Neuronal stem cell (in vitro differentiated cells): ENCODE data around the gene HBE1. TPM values are rescaled to one million over a fixed set of nuclear protein-coding genes. Genes with fewer than 3 reads are reported as not detected.
"Not testable (repeated sequence)": the region's sequence is repeated elsewhere in the genome, so short reads cannot be mapped to it uniquely, and the experiment has no call there.

Experiments
- DNase-seq: peaks from one replicate; pipeline ENCODE4 v3.0.0-alpha.2; 2013; ENCODE audit warnings: low spot score
- H2AFZ ChIP-seq: one replicate; pipeline ENCODE4 v1.6.1; 2013; ENCODE audit warnings: mild to moderate bottlenecking, low read length, inconsistent platforms
- H2AK5ac ChIP-seq: 2 replicates; pipeline ENCODE4 v1.6.1; 2013; ENCODE audit warnings: low read depth, mild to moderate bottlenecking, inconsistent platforms, low read length, moderate library complexity, mixed read lengths
- H2BK120ac ChIP-seq: 2 replicates; pipeline ENCODE4 v1.6.1; 2013; ENCODE audit warnings: low read depth, mild to moderate bottlenecking, inconsistent platforms, low read length, moderate library complexity, mixed read lengths
- H2BK12ac ChIP-seq: one replicate; pipeline ENCODE4 v1.6.1; 2013; ENCODE audit warnings: low read length, inconsistent platforms
- H2BK15ac ChIP-seq: 2 replicates; pipeline ENCODE4 v1.6.1; 2013; ENCODE audit warnings: mild to moderate bottlenecking, low read length, inconsistent platforms, mixed read lengths
- H2BK5ac ChIP-seq: one replicate; pipeline ENCODE4 v1.6.1; 2013; ENCODE audit warnings: inconsistent platforms, mild to moderate bottlenecking, low read length, moderate library complexity
- H3K14ac ChIP-seq: one replicate; pipeline ENCODE4 v1.6.1; 2013; ENCODE audit warnings: low read length, inconsistent platforms
- H3K18ac ChIP-seq: 2 replicates; pipeline ENCODE4 v1.6.1; 2013; ENCODE audit warnings: low read length, inconsistent platforms
- H3K23ac ChIP-seq: 2 replicates; pipeline ENCODE4 v1.6.1; 2013; ENCODE audit warnings: low read depth, mild to moderate bottlenecking, mixed read lengths, low read length, inconsistent platforms; ENCODE audit not compliant: poor library complexity
- H3K27ac ChIP-seq: replicated peaks from 3 replicates; pipeline ENCODE4 v1.5.1; 2013; ENCODE audit warnings: low read length, inconsistent platforms
- H3K27me3 ChIP-seq, 3 experiments: 2 replicates each; pipeline ENCODE4 v1.6.1; 2013; ENCODE audit warnings: low read length in 3 of 3, mild to moderate bottlenecking in 2 of 3, inconsistent platforms in 1 of 3, low read depth in 1 of 3, mixed read lengths in 1 of 3, moderate library complexity in 1 of 3; ENCODE audit not compliant: control insufficient read depth in 3 of 3, insufficient read depth in 3 of 3
- H3K36me3 ChIP-seq, 2 donors: replicated peaks in 1 of 2; 2 replicates each; pipeline ENCODE4 v1.6.1; 2013; ENCODE audit warnings: low read length in 2 of 2; ENCODE audit not compliant: control insufficient read depth in 2 of 2, insufficient read depth in 2 of 2
- H3K4ac ChIP-seq: 2 replicates; pipeline ENCODE4 v1.6.1; 2013; ENCODE audit warnings: inconsistent platforms, mild to moderate bottlenecking, low read length, moderate library complexity
- H3K4me1 ChIP-seq, 2 donors: 1 replicate in 1 of 2; 2 replicates in 1 of 2; pipeline ENCODE4 v1.6.1; 2013; ENCODE audit warnings: low read length in 2 of 2, low read depth in 1 of 2; ENCODE audit not compliant: control insufficient read depth in 2 of 2, insufficient read depth in 1 of 2
- H3K4me2 ChIP-seq: one replicate; pipeline ENCODE4 v1.6.1; 2013; ENCODE audit warnings: mild to moderate bottlenecking, low read length, inconsistent platforms; ENCODE audit not compliant: insufficient read depth, poor library complexity, severe bottlenecking
- H3K4me3 ChIP-seq, 2 donors: 2 replicates each; pipeline ENCODE4 v1.5.1; 2013; ENCODE audit warnings: low read length in 2 of 2, mild to moderate bottlenecking in 2 of 2, inconsistent platforms in 1 of 2, moderate library complexity in 1 of 2
- H3K79me1 ChIP-seq: one replicate; pipeline ENCODE4 v1.6.1; 2013; ENCODE audit warnings: low read depth, mild to moderate bottlenecking, inconsistent platforms, low read length, moderate library complexity
- H3K9ac ChIP-seq: one replicate; pipeline ENCODE4 v1.6.1; 2013; ENCODE audit warnings: mild to moderate bottlenecking, low read depth, low read length, inconsistent platforms; ENCODE audit not compliant: poor library complexity
- H3K9me3 ChIP-seq, 2 donors: replicated peaks in 1 of 2; 2 replicates each; pipeline versions ENCODE3 to v1.6.1; 2013; ENCODE audit warnings: low read length in 2 of 2, mild to moderate bottlenecking in 2 of 2, inconsistent platforms in 1 of 2, low read depth in 1 of 2, mixed read lengths in 1 of 2, moderate library complexity in 1 of 2; ENCODE audit not compliant: control insufficient read depth in 2 of 2, insufficient read depth in 1 of 2
- H4K8ac ChIP-seq: one replicate; pipeline ENCODE4 v1.6.1; 2013; ENCODE audit warnings: low read depth, mild to moderate bottlenecking, inconsistent platforms, low read length, moderate library complexity
- H4K91ac ChIP-seq: one replicate; pipeline ENCODE4 v1.6.1; 2013; ENCODE audit warnings: low read length, low read depth, mild to moderate bottlenecking, inconsistent platforms; ENCODE audit not compliant: poor library complexity
- WGBS, 2 donors: extraction: QIAGEN DNeasy Blood & Tissue Kit; methylation state at CpG; one replicate each; pipeline ENCODE4 v1.1.7; 2013; ENCODE audit warnings: missing lambda C conversion rate in 2 of 2, mixed read lengths in 1 of 2; ENCODE audit not compliant: insufficient read length in 2 of 2, insufficient replicate concordance in 1 of 2; ENCODE audit errors: extremely low coverage in 2 of 2; 5-methylcytosine and 5-hydroxymethylcytosine counted together
- polyA plus RNA-seq, 2 experiments: library from polyadenylated mRNA; stranded (reverse); fragments of 200-250 nt; gene quantifications; one replicate each; pipeline ENCODE4 v1.2.3, GENCODE V29; 2013

The HBE1 gene
- polyA plus RNA-seq (2013, experiment 1 of 2): 0.13 TPM
- polyA plus RNA-seq (2013, experiment 2 of 2): 0.12 TPM

DNA sequence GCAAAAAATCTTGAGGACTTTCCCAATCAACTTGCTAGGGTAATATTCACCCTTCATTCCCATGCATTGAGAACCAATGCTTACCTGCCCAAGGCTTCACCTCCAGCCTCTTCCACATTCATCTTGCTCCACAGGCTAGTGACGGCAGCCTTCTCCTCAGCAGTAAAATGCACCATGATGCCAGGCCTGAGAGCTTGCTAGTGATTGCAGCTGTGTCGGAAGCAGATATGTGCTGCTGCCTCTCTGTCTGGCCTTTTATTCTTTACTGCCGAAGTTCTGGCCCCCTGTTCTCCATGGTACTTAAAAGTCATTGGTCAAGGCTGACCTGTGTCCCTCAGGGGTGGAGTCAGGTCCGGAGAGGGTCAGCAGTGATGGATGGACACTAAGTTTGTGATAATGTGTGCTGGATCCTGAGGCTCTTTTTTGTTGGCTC is at the start of gene HBE1:
TSS of gene HBE1 (minus strand) at position 231 of the 433 bp plus-strand sequence. CDS start at position 176, 55 bp downstream.
- H2BK120ac ChIP-seq: no peak within 1 kb of the TSS
- no CpG with 5 or more reads among the region's 4 CpGs for WGBS, 2 donors
- no peaks in the 10 kb centered on the region for H3K36me3 ChIP-seq
- H3K9me3 ChIP-seq: no peaks in the 10 kb centered on the region
- H2BK5ac ChIP-seq: no peak within 1 kb of the TSS
- no peak within 1 kb of the TSS for H3K27ac ChIP-seq
- H3K4ac ChIP-seq: no peak within 1 kb of the TSS
- peaks cover 0 to 2% of the 10 kb centered on the region in 2 donors for H3K4me1 ChIP-seq
- H3K4me2 ChIP-seq: no peak within 1 kb of the TSS
- no peaks in the 10 kb centered on the region for H3K27me3 ChIP-seq
- H3K18ac ChIP-seq: no peak within 1 kb of the TSS
- H3K14ac ChIP-seq: no peak within 1 kb of the TSS
- H4K91ac ChIP-seq: no peak within 1 kb of the TSS
- no peak within 1 kb of the TSS for H2BK15ac ChIP-seq
- H4K8ac ChIP-seq: no peak within 1 kb of the TSS
- no peak within 1 kb of the TSS for H3K23ac ChIP-seq
- no peak within 1 kb of the TSS for H3K4me3 ChIP-seq
- no peaks in the 10 kb centered on the region for H3K79me1 ChIP-seq
- H2BK12ac ChIP-seq: no peak within 1 kb of the TSS
- no peak within 1 kb of the TSS for H3K9ac ChIP-seq
- no peak within 1 kb of the TSS for H2AFZ ChIP-seq
- DNase-seq: no peak
- no peak within 1 kb of the TSS for H2AK5ac ChIP-seq

DNA sequence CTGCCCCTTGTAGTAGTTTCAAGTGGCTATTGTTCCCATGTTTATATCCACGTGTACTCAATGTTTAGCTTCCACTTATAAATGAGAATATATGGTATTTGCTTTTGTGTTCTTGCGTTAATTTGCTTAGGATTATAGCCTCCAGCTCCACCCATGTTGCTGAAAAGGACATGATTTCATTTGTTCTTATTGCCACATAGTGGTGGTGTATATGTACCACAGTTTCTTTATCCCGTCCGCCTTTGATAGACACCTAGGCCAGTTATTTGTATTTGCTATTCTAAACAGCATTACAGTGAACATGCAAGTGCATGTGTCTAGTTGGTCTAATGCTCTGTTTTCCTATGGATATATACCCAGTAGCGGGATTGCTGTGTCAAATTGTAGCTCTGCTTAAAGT is 47.5 kb upstream of the HBE1 start:
- Histone ChIP-seq H2BK12ac (no peak overlapping the region), H2BK5ac (no peak overlapping the region), H4K91ac (no peak overlapping the region), H2BK120ac (no peak overlapping the region), H3K4me1 (no peaks in the 10 kb centered on the region), H3K9ac (no peak overlapping the region), H2BK15ac (no peak overlapping the region), H3K36me3 (no peaks in the 10 kb centered on the region), H3K79me1 (no peaks in the 10 kb centered on the region), H3K23ac (no peak overlapping the region), H3K14ac (no peak overlapping the region), H3K4me2 (no peak overlapping the region), H3K27ac (no peak overlapping the region), H3K9me3 (no peaks in the 10 kb centered on the region), H3K4me3 (no peak overlapping the region), H3K27me3 (no peaks in the 10 kb centered on the region), H2AK5ac (no peak overlapping the region), H3K4ac (no peak overlapping the region), H3K18ac (no peak overlapping the region), H4K8ac (no peak overlapping the region), H2AFZ (no peak overlapping the region)
- no peak for DNase-seq
- WGBS, 2 donors: no CpG with 5 or more reads among the region's 5 CpGs

DNA sequence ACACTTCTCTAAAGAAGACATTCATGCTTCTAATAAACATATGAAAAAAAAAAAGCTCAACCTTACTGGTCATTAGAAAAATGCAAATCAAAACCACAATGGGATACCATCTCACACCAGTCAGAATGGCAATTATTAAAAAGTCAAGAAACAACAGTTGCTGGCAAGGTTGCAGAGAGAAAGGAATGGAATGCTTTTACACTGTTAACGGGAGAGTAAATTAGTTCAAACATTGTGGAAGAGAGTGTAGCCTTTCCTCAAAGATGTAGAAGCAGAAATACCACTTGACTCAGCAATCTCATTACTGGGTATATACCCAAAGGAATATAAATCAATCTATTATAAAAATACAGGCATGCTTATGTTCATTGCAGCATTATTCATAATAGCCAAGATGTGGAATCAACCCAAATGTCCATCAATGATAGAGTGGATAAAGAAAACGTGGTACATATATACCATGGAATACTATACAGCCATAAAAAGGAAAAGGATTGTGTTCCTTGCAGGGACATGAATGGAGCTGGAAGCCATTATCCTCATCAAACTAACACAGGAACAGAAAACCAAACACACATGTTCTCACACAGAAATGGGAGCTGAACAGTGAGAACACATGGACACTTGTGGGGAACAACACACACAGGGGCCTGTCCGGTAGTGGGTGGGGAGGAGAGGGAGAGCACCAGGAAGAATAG is 43.7 kb upstream of the HBE1 start:
- not testable (repeated sequence) for H3K23ac ChIP-seq, H3K9ac ChIP-seq, H2BK5ac ChIP-seq, H2BK12ac ChIP-seq, H2AK5ac ChIP-seq, H3K4me2 ChIP-seq, H3K9me3 ChIP-seq, DNase-seq, H3K36me3 ChIP-seq, H3K4ac ChIP-seq, H2AFZ ChIP-seq, H2BK120ac ChIP-seq, H2BK15ac ChIP-seq, H3K4me1 ChIP-seq, H3K79me1 ChIP-seq, H4K91ac ChIP-seq, H3K27me3 ChIP-seq, H3K14ac ChIP-seq, H3K27ac ChIP-seq, H3K4me3 ChIP-seq, H3K18ac ChIP-seq, H4K8ac ChIP-seq
- no CpG with 5 or more reads among the region's 3 CpGs for WGBS, 2 donors

DNA sequence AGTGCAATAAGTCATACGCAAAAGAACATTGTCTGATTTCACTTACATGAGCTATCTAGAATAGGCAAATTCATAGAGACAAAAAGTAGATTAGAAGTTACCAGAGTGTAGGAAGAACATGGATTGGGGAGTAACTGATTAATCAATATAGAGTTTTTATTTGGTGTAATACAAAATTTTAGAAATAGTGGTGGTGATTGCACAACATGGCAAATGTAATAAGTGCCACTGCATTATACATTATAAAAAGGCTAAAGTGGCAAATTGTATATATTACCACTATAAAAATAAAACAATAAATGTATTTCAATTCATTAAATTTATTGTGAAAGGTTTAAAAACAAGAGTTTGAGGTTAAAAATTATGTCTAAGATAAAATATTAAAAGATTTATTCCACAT is 40.7 kb upstream of the HBE1 start:
- Histone ChIP-seq H3K4me3 (no peak overlapping the region), H3K4me2 (no peak overlapping the region), H3K23ac (no peak overlapping the region), H2AK5ac (no peak overlapping the region), H2AFZ (no peak overlapping the region), H3K4ac (no peak overlapping the region), H3K36me3 (no peaks in the 10 kb centered on the region), H2BK12ac (no peak overlapping the region), H3K27me3 (no peaks in the 10 kb centered on the region), H3K4me1 (no peaks in the 10 kb centered on the region), H2BK5ac (no peak overlapping the region), H3K9ac (no peak overlapping the region), H4K8ac (no peak overlapping the region), H3K27ac (no peak overlapping the region), H3K14ac (no peak overlapping the region), H2BK120ac (no peak overlapping the region), H3K79me1 (no peaks in the 10 kb centered on the region), H3K9me3 (no peaks in the 10 kb centered on the region), H2BK15ac (no peak overlapping the region), H3K18ac (no peak overlapping the region), H4K91ac (no peak overlapping the region)
- no peak for DNase-seq
- WGBS, 2 donors: no CpG with 5 or more reads among the region's 1 CpG
